ENCODE results near the gene HS3ST6. TPM values are rescaled to one million over a fixed set of nuclear protein-coding genes. Genes with fewer than 3 reads are reported as not detected.

Gene HS3ST6
- total and polyA plus RNA-seq, 9 of the 15 experiments (the other 6 are each of a cell fraction or from before 2014, with no cell fraction given): not detected

DNA sequence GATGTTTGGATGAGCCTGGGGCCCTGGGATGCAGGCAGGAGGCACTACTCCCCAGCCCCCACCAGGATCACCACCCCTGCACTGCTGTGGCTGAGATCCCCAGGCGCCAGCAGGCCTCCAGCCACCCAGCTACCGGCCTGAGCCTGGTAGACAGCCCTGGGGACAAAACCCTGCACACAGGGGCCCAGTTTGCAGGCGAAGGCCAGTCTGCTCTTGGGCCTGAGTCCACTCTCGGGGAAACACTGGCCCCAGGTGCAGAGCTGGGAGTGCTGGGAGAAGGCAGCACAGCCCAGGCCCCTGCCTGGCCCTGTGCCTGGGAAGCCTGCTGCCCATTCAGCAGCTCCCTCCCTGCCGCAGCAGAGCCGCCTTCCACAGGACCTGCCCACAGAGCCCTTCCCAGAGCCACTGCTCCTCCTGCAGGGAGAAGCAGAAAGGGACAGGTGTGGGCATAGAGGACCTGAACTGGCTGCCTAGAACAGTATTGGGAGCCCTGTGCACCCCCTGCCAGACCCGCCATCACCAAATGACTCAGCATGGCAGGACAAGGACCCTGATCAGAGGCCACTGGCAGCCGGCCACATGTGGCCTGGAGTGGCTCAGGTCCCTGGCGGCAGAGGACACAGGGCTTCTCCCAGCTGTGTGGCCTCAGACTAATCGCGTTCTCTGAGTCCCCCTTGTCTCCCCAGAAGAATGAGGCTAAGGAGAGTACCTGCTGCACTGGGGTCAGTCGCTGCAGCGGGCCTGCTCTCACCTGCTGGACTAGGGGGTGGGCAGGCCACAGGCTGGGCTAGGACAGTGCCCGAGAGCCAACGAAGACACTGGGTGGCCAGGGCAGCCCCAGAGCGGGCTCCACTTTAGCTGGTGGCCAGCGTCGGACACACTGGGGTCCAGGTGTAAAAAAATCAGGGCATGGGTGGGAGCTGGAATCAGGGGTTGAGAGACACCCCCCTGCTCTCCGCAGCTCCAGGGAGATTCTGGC is 14.1 kb upstream of the HS3ST6 start (continued):
- TF ChIP-seq, protein P1, sequence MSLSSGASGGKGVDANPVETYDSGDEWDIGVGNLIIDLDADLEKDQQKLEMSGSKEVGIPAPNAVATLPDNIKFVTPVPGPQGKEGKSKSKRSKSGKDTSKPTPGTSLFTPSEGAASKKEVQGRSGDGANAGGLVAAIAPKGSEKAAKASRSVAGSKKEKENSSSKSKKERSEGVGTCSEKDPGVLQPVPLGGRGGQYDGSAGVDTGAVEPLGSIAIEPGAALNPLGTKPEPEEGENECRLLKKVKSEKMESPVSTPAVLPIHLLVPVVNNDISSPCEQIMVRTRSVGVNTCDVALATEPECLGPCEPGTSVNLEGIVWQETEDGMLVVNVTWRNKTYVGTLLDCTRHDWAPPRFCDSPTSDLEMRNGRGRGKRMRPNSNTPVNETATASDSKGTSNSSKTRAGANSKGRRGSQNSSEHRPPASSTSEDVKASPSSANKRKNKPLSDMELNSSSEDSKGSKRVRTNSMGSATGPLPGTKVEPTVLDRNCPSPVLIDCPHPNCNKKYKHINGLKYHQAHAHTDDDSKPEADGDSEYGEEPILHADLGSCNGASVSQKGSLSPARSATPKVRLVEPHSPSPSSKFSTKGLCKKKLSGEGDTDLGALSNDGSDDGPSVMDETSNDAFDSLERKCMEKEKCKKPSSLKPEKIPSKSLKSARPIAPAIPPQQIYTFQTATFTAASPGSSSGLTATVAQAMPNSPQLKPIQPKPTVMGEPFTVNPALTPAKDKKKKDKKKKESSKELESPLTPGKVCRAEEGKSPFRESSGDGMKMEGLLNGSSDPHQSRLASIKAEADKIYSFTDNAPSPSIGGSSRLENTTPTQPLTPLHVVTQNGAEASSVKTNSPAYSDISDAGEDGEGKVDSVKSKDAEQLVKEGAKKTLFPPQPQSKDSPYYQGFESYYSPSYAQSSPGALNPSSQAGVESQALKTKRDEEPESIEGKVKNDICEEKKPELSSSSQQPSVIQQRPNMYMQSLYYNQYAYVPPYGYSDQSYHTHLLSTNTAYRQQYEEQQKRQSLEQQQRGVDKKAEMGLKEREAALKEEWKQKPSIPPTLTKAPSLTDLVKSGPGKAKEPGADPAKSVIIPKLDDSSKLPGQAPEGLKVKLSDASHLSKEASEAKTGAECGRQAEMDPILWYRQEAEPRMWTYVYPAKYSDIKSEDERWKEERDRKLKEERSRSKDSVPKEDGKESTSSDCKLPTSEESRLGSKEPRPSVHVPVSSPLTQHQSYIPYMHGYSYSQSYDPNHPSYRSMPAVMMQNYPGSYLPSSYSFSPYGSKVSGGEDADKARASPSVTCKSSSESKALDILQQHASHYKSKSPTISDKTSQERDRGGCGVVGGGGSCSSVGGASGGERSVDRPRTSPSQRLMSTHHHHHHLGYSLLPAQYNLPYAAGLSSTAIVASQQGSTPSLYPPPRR (CRISPR knock-in tag; IDR thresholded peaks at IDR 0.05; ENCODE audit: borderline replicate concordance): no peak
- TF ChIP-seq LEF1 (IDR thresholded peaks at IDR 0.05) (no peak), CBX1 (IDR thresholded peaks at IDR 0.05; ENCODE audit: low read depth) (no peak), ZFX (CRISPR knock-in tag; IDR thresholded peaks at IDR 0.05) (0 out of 2 replicates have a peak, but pooled peaks have one; percentile 7), ZNF778 (CRISPR knock-in tag; IDR thresholded peaks at IDR 0.05) (no peak)
- TF ChIP-seq, protein P2, sequence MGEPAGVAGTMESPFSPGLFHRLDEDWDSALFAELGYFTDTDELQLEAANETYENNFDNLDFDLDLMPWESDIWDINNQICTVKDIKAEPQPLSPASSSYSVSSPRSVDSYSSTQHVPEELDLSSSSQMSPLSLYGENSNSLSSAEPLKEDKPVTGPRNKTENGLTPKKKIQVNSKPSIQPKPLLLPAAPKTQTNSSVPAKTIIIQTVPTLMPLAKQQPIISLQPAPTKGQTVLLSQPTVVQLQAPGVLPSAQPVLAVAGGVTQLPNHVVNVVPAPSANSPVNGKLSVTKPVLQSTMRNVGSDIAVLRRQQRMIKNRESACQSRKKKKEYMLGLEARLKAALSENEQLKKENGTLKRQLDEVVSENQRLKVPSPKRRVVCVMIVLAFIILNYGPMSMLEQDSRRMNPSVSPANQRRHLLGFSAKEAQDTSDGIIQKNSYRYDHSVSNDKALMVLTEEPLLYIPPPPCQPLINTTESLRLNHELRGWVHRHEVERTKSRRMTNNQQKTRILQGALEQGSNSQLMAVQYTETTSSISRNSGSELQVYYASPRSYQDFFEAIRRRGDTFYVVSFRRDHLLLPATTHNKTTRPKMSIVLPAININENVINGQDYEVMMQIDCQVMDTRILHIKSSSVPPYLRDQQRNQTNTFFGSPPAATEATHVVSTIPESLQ (CRISPR knock-in tag; IDR thresholded peaks at IDR 0.05): no peak
- TF ChIP-seq, protein P3, sequence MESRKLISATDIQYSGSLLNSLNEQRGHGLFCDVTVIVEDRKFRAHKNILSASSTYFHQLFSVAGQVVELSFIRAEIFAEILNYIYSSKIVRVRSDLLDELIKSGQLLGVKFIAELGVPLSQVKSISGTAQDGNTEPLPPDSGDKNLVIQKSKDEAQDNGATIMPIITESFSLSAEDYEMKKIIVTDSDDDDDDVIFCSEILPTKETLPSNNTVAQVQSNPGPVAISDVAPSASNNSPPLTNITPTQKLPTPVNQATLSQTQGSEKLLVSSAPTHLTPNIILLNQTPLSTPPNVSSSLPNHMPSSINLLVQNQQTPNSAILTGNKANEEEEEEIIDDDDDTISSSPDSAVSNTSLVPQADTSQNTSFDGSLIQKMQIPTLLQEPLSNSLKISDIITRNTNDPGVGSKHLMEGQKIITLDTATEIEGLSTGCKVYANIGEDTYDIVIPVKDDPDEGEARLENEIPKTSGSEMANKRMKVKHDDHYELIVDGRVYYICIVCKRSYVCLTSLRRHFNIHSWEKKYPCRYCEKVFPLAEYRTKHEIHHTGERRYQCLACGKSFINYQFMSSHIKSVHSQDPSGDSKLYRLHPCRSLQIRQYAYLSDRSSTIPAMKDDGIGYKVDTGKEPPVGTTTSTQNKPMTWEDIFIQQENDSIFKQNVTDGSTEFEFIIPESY (CRISPR knock-in tag; IDR thresholded peaks at IDR 0.05): 0 out of 2 replicates have a peak, but pooled peaks have one; percentile 27
- TF ChIP-seq, protein P4, sequence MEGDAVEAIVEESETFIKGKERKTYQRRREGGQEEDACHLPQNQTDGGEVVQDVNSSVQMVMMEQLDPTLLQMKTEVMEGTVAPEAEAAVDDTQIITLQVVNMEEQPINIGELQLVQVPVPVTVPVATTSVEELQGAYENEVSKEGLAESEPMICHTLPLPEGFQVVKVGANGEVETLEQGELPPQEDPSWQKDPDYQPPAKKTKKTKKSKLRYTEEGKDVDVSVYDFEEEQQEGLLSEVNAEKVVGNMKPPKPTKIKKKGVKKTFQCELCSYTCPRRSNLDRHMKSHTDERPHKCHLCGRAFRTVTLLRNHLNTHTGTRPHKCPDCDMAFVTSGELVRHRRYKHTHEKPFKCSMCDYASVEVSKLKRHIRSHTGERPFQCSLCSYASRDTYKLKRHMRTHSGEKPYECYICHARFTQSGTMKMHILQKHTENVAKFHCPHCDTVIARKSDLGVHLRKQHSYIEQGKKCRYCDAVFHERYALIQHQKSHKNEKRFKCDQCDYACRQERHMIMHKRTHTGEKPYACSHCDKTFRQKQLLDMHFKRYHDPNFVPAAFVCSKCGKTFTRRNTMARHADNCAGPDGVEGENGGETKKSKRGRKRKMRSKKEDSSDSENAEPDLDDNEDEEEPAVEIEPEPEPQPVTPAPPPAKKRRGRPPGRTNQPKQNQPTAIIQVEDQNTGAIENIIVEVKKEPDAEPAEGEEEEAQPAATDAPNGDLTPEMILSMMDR (IDR thresholded peaks at IDR 0.05 in 2 of 3, conservative IDR thresholded peaks at IDR 0.05 in 1 of 3; ENCODE audit: insufficient read depth in 2 of 3, low read depth in 1 of 3, low read length in 3 of 3): peak in 1 of 3 experiments; percentile 31; a peak in 1 of 6 replicates
- TF ChIP-seq, protein P5, sequence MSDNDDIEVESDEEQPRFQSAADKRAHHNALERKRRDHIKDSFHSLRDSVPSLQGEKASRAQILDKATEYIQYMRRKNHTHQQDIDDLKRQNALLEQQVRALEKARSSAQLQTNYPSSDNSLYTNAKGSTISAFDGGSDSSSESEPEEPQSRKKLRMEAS (CRISPR knock-in tag; IDR thresholded peaks at IDR 0.05): no peak
